ENCODE measurements around the gene SCGB3A1. TPM values are rescaled to one million over a fixed set of nuclear protein-coding genes. Genes with fewer than 3 reads are reported as not detected.

The SCGB3A1 gene, protein sequence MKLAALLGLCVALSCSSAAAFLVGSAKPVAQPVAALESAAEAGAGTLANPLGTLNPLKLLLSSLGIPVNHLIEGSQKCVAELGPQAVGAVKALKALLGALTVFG
- total RNA-seq = not detected

DNA sequence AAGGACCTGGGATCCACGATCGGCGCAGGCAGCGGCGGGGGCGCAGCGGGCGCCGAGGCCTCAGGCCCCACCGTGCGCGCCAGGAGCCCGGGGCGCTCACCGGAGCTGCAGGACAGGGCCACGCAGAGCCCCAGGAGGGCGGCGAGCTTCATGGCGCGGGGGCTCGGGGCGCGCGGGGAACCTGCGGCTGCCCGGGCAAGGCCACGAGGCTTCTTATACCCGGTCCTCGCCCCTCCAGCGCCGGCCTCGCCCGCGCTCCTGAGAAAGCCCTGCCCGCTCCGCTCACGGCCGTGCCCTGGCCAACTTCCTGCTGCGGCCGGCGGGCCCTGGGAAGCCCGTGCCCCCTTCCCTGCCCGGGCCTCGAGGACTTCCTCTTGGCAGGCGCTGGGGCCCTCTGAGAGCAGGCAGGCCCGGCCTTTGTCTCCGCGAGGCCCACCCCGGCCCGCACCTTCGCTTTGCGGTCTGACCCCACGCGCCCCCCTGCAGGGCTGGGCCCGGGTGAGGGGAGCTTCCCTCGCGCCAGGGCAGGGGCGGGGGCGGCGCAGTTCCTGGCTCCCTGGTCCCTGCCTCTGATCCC, at the start of gene SCGB3A1:
SCGB3A1 (minus strand) TSS at position 189 of the 577 bp plus-strand sequence; CDS start at position 152, 37 bp downstream.
- no peak for DNase-seq

DNA sequence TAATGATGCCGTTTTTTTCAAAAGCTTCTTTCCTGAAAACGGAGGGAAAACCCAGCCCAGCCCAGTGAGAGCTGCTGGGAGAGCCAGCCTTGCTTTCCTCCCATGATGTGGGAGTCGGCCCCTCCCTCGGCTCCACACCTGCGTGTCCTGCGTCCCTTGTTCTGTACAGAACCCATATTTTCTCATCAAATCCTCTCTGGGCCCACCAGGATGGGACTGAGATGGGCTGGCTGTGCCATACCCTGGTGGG, 49.2 kb upstream of the SCGB3A1 start:
- DNase-seq = no peak

GRCh38 chr5:180639741-180640610, 48.7 kb upstream of the SCGB3A1 start:
- DNase-seq = no peak

- DNase-seq = no peak
These were observed 48.0 kb upstream of the SCGB3A1 start for GRCh38 chr5:180639287-180639686.

GRCh38 chr5:180637962-180638680, 46.8 kb upstream of the SCGB3A1 start:
- DNase-seq = no peak

DNA sequence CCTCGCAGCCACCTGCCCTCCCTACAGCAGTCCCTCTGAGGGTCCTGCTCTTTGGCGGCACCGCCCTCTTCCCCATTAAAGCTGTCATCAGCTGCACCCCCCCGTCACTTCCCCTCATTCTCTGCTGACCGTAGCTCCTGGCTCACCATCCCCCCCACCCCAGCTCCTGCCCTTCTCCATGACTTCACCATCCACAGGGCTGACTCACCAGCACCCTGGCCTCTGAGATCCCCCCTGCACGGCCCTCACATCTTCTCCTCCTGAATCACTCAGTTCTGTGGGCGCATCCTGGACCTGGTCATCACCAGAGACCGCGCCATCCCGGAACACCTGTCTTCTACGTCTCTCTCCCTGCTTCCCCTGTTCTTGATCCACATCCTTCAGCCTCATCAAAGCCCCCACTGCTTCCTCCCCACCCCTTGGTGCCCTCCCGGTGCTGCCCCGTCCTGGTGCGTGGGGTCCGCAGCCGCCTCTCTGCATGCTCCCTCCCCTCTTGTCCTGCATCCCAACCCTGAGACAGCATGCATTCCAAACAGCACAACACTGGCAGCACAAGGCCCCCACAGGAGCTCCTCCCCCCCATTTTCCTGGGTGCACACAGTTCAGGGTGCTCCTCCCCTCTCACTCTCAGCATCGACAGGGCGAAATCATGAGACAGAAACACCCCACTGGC, 45.2 kb upstream of the SCGB3A1 start:
- no peak for DNase-seq

DNA sequence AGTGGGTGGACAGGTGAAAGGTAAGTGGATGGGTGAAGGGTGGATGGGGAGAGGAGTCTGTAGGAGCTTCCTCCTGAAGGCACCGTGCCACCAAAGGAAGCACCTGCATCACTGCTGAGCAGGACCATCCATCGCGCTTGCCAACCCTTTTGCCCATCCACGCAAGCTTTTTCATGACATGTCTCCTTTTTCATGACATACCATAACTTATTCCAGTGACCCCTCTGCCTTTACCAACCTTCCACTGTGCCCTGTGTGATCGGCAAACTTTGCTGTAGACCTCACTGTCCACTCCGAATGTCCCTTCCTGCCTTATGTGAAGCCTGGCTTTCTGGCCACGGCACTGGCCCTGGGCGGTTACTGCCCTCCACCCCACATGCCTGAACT, 44.7 kb upstream of the SCGB3A1 start:
- no peak for DNase-seq

GRCh38 chr5:180633283-180634177, 42.2 kb upstream of the SCGB3A1 start:
- no peak for DNase-seq

GRCh38 chr5:180632768-180633167, 41.5 kb upstream of the SCGB3A1 start:
- no peak for DNase-seq

DNA sequence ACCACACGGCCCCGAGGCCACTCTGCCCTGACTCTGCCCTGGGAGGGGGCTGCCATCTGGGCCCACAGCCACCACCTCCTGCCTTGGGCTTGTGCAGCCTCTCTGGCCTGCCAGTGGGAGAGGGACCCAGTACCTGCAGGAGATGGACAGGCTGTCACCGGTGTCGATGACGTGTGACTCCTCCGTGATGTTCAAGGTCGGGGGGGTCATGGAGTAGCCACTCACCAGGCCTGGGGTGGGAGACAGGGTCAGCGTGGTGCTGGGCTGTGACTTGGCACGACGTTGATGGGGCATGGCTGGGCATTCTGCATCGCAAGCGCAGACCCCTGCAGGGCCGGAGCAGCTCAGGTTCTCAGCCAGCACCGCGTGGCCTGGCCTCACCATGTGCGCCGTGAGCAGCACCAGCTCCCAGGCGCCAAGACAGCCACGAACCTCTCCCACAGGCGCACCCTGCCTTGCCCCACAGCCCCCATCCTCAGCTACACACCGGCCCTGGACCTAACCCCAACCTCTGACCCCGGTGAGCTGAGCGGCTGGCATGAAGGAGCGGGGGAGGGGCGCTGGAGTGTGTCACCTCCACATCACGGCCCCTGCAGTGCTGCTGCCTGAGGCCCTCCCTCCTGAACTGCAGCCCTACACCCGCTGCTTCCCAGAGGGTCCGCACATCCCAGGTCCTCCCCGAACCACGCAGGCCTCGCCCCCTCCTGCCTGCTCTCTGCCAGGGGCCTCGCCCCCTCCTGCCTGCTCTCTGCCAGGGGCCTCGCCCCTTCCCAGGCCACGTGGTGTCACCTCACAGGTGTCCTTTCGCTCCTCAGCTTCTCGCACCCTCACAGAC, 40.5 kb upstream of the SCGB3A1 start:
- no peak for DNase-seq

DNA sequence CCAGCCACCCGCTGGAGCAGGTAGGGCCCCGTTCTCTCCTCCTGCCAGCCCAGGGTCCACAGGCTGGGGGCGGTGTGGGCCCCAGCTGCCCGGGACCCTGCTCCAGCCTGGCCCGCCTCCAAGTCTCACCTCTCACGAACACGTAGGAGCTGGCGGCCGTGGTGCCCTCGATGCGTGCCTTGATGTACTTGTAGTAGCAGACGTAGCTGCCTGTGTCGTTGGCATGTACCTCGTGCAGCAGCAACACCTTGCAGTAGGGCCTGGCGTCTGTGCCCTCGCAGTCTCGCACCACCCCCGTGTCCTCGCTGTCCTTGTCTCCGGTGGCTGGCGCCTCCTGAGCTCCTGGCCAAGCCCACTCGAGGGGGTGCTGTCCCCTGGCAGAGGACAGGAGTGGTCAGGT, 39.1 kb upstream of the SCGB3A1 start:
- no peak for DNase-seq

DNA sequence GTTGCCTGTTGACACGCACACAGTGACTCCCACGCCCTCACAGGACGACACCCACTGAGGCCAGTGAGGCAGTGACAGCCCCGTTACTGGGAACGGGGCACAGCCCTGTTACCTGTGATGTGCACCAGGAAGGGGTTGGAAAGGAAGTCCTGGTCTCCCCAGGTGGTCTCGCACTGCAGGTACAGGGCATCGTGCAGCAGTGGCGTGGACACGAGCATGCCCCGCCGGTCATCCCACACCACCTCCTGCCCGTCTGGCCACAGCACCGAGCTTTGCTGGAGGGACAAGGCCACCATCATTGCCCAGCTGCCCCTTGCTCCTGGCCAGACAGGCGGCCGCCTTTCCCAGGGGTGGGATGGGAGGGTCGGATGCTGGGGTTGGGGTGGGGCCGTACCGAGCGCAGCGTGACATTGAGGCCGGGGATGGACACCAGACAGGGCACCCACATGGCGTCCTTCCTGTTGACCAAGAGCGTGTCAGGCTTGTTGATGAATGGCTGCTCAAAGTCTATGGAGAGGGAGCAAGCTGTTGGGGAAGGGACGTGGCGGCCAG, 38.6 kb upstream of the SCGB3A1 start:
- DNase-seq = no peak

GRCh38 chr5:180628827-180629750, 37.8 kb upstream of the SCGB3A1 start:
- DNase-seq = no peak

GRCh38 chr5:180628211-180628610, 36.9 kb upstream of the SCGB3A1 start:
- no peak for DNase-seq

DNA sequence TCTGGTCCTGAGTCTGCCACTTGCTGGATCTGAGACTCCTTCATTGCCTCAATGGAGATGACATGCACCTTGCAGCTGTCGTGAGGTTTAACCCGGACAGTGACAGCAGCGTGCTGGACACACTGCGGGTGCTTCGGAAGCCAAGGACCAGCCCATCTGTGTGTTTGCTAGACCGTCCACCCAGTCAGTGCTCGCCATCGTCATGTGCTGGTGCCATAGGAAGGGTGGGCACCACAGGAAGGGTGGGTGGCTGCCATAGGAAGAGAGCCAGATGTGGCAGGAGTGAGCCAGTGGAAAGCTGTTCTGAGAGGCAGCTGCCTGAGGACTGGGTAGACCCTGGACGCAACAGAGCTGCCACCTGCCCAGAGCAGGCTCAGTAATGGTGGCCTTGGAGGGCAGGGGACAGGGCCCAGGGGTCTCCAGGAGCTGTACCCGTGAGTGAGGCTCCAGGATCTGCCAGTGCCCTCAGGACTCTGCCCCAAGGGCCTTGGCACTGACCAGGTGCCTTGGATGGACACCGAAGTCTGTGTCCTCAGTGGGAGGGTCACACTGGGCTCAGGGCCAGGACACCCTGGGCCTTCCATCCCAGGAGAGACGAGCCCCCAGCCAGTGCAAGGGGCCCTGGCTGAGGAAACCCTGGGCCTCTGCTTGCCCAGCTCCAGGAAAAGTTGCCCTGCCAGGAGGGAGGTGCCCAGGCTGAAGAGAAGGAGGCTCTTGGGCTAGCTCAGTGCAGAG, 36.3 kb upstream of the SCGB3A1 start:
- DNase-seq = no peak

- no peak for DNase-seq
These were observed 35.5 kb upstream of the SCGB3A1 start for GRCh38 chr5:180626661-180627385.

DNA sequence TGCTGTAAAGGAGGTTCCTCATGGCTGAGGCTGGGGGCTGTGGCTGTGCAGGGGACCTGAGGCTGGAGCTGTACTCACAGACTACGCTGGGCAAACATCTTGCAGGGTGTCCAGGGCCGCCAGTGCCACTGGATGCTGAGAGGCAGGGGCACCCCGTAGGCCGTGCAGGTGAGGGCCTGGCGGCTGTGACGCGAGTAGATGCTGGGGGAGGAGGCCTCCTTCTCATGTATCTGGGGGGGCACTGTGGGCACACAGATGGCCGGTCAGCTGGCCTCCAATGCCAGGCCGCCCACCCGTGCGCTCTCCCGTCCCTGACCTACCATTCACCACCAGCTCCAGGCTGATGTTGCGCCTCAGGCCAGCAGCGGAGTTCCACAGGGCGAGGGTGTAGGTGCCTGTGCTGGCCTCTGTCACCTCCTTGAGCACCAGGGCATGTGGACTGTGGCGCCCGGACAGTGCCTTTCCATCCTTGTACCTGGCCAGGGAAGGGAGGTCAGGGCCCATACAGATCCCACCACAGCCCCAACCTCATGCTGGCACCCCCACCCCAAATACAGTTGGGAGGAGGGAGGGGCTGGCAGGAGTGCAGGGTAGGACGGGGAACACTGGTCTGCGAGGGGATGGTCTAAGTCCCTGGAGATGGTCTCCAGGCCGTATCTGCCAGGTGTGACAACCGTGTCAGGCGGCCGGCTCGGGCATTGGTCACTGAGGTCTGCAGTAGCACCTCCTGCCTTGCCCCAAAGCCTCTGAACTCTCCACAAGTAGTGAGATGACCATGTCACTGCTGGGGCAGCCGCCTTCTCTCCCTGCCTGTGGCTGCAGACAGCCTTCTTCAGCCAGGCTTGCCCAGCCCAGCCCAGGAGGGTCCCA, 34.7 kb upstream of the SCGB3A1 start:
- DNase-seq = no peak

All from skin of body (tissue), 2 donors.